GM20000 (cell line): Measurements from ENCODE around the gene OR4K13.

Source experiments
- DNase-seq: peaks from one replicate; pipeline ENCODE4 v3.0.0; 2012; ENCODE audit warnings: low spot score
- TF ChIP-seq, protein P1 (sequence below): IDR thresholded peaks from 2 replicates; pipeline ENCODE4 v1.5.1; 2012; ENCODE audit warnings: mild to moderate bottlenecking, control low read depth; ENCODE audit errors: extremely low read depth, missing control alignments

The OR4K13 gene, protein sequence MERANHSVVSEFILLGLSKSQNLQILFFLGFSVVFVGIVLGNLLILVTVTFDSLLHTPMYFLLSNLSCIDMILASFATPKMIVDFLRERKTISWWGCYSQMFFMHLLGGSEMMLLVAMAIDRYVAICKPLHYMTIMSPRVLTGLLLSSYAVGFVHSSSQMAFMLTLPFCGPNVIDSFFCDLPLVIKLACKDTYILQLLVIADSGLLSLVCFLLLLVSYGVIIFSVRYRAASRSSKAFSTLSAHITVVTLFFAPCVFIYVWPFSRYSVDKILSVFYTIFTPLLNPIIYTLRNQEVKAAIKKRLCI

DNA sequence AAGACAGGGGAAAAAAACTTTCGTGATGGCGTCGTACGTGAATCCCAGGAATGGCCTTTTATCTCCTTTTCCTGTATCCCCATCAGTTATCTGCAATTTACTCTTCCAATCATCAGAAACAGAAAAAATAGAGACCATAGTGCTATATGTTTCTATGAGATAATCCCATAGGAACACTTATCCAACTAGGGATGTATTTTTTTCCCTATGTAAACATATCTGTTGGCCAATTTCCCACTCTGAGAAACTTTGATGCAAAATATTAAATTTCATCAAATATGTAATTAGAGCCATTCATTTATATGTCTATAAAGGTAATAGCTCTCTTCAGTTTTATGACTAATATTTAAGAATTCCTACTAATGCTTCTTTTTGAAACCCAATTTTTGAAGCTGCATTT lies at the start of gene OR4K13:
TSS of gene OR4K13 (minus strand) at position 101 of the 400 bp plus-strand sequence. CDS start 1,280 bp downstream, outside the sequence.
- TF ChIP-seq, protein P1, sequence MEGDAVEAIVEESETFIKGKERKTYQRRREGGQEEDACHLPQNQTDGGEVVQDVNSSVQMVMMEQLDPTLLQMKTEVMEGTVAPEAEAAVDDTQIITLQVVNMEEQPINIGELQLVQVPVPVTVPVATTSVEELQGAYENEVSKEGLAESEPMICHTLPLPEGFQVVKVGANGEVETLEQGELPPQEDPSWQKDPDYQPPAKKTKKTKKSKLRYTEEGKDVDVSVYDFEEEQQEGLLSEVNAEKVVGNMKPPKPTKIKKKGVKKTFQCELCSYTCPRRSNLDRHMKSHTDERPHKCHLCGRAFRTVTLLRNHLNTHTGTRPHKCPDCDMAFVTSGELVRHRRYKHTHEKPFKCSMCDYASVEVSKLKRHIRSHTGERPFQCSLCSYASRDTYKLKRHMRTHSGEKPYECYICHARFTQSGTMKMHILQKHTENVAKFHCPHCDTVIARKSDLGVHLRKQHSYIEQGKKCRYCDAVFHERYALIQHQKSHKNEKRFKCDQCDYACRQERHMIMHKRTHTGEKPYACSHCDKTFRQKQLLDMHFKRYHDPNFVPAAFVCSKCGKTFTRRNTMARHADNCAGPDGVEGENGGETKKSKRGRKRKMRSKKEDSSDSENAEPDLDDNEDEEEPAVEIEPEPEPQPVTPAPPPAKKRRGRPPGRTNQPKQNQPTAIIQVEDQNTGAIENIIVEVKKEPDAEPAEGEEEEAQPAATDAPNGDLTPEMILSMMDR: no peak
- no peak for DNase-seq

DNA sequence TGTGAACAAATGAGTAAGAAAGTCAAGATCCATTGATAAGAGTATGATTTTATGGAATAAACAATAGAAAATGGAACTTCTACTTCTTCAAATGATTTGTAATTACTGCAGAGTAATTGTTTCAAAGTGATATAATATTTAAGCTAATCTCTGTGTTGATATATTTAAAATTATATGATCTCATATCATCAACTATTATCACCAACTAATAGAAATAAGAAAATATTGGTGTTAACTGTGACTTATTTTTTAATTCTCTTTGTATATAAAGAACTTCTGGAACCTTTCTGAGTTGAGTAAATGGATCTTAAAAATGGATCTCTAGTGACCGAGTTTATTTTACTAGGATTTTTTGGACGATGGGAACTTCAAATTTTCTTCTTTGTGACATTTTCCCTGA lies 23.9 kb upstream of the OR4K13 start, which contains the start of gene OR4L1:
TSS of gene OR4L1 (plus strand) at position 301 of the 400 bp plus-strand sequence. CDS start at position 301, 0 bp downstream.
- DNase-seq: no peak
- TF ChIP-seq, protein P1: no peak

DNA sequence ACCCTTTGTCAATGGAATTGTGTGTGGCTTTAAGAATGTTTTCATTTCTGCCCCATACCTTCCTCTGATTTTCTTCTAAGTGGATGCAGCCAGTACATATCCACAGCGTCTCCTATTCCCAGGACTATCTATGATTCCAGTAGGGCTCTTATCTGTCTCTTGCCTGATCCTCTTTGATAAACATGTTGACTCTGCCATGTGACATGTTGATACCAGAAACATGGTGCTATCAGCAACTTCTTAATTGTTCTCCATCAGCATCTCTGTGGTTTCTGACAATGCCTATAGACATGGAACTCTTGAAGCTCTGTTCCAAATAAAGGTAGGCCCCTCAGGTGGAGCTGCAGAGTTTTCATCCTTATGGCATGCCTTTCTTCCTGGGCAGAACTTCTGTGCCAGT lies 12.4 kb upstream of the OR4K13 start:
- TF ChIP-seq, protein P1: no peak
- DNase-seq: no peak

DNA sequence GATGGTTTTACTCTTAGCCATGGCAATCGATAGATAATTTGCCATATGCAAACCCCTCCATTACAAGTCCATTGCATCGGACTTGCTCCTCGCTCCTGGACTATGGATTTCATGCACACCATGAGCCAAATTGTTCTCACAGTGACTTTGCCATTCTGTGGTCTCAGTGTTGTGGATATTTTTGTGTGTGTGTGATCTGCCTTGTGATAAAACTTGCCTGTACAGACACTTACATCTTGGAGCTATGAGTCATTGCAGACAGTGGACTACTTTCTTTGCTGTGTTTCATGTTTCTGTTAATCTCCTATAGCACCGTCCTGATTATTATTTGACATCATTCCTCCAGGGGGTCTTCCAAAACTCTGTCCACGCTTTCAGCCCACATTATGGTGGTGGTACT lies 8.4 kb upstream of the OR4K13 start:
- TF ChIP-seq, protein P1: no peak
- DNase-seq: no peak

DNA sequence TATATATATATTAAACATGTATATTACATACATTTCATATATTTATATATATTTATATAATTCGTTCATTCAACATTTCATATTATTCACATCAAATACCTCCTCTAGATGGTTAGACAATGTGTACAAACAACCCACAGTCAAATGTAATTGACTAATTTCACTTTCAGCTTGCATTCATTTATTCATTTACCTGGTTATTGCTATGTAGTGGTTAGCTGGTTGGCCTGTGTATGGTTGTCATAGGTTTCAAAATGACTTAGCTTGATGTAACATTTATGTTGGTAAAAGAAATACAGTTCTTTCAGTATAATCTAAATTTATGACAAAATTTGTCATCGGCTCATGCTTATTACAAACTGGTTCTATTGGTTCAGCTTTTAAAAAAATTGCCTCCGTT lies 389 bp downstream of the OR4K13 start:
- TF ChIP-seq, protein P1: no peak
- no peak for DNase-seq

DNA sequence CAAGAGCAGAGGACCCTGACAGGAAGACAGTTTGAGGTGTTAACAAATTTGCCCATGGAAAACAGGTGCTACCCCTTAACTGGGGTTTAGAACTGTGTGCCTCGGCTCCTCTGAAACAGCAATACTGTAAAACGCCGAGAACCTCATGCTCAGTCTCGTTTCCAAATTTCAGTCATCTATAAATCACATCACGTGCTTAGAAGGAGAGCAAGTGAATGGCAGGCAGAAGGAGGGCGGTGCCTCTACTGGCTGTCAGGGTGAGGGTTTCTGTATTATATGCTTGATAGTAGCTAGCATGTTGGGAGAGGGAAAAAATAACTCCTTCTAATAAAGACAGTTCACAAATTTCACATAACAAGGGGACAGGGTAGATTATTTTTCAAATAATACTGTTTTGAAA lies 4.8 kb downstream of the OR4K13 start:
- TF ChIP-seq, protein P1: no peak
- no peak for DNase-seq

DNA sequence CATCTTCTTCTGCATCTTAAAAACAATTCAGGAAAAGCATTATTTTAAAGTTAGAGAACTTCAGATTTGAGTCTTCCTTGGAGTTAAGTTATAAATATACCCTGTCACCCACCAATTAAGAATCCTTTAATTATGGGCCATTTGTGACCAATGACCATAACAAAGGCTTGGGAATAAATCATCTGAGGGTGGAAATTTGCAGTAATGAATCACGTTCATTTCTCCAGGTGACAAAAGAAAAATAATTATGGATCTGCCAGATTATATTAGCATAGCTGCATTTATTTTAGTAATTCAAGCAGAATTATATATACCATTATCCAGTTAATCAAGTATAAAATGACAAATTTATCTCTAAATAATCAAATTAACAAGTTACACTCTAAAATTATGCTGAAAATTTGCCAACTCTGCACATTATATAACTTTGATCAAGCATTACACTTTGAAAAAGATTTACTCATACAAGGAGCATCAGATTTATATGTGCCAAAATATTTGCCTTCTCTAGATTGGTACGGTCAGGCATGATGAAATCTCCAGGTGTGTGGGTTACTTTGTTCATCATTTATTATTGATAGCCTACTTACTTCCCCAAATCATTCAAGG lies 16.5 kb downstream of the OR4K13 start, which contains the start of gene OR4K14:
TSS of gene OR4K14 (minus strand) at position 51 of the 609 bp plus-strand sequence. CDS start 4,114 bp downstream, outside the sequence.
- no peak for DNase-seq
- TF ChIP-seq, protein P1: no peak
